PC-3 (cell line): Measurements from ENCODE around the gene TM9SF3. TPM values are rescaled to one million over a fixed set of nuclear protein-coding genes. Genes with fewer than 3 reads are reported as not detected.
"Not testable (repeated sequence)": the region's sequence is repeated elsewhere in the genome, so short reads cannot be mapped to it uniquely, and the experiment has no call there.

Source experiments
- ATAC-seq: fragments of 200-7000 bp; cut with Tn5 transposase; 2 replicates; pipeline ENCODE4 v1.9.1; 2020; ENCODE audit warnings: mild to moderate bottlenecking, moderate library complexity
- BruUV-seq: library from RNA; stranded (reverse); fragments of 400-500 nt; replicated peaks from 2 replicates; lab custom pipeline; 2021; lab: Mats Ljungman, UMichigan
- CTCF ChIA-PET: fragments of 300-600 bp; sonication (Branson Sonifier 250); formaldehyde crosslinking; loops from one replicate; lab custom pipeline; 2022; ENCODE audit warnings: antibody characterized with exemption; lab: Charles Lee
- POLR2A ChIA-PET: fragments of 300-600 bp; sonication (Branson Sonifier 250); formaldehyde crosslinking; loops from one replicate; lab custom pipeline; 2022; ENCODE audit warnings: antibody characterized with exemption; ENCODE audit not compliant: unreplicated experiment; lab: Charles Lee
- DNase-seq: peaks from one replicate; pipeline ENCODE4 v3.0.0-alpha.2; 2015
- H2AFZ ChIP-seq: fragments of 300-600 bp; sonication (generic); 2 replicates; pipeline ENCODE4 v1.6.0; 2016; ENCODE audit warnings: antibody characterized with exemption, low read length
- H3F3A ChIP-seq: fragments of 300-600 bp; sonication (generic); one replicate; pipeline ENCODE4 v1.6.0; 2017; ENCODE audit warnings: antibody characterized with exemption, low read length, control low read depth, mild to moderate bottlenecking; ENCODE audit not compliant: unreplicated experiment
- H3K27ac ChIP-seq: fragments of 300-600 bp; sonication (generic); 2 replicates; pipeline ENCODE4 v1.5.1; 2016; ENCODE audit warnings: mild to moderate bottlenecking, low read length
- H3K27me3 ChIP-seq: fragments of 300-600 bp; sonication (generic); 2 replicates; pipeline ENCODE4 v1.6.1; 2016; ENCODE audit warnings: low read length, mixed read lengths
- H3K36me3 ChIP-seq: fragments of 300-600 bp; sonication (generic); 2 replicates; pipeline ENCODE4 v1.6.1; 2016; ENCODE audit warnings: low read depth, mixed run types, low read length, mixed read lengths
- H3K4me1 ChIP-seq: fragments of 300-600 bp; sonication (generic); 2 replicates; pipeline ENCODE4 v1.5.1; 2016; ENCODE audit warnings: low read length; ENCODE audit not compliant: insufficient read depth
- H3K4me2 ChIP-seq: fragments of 300-600 bp; sonication (generic); 2 replicates; pipeline ENCODE4 v1.6.0; 2016; ENCODE audit warnings: low read length
- H3K4me3 ChIP-seq: fragments of 300-600 bp; sonication (generic); 2 replicates; pipeline ENCODE4 v1.5.1; 2016; ENCODE audit warnings: mild to moderate bottlenecking, low read length, mixed read lengths
- H3K79me2 ChIP-seq: fragments of 300-600 bp; sonication (generic); 2 replicates; pipeline ENCODE4 v1.6.1; 2017; ENCODE audit warnings: low read length, mixed read lengths
- H3K9ac ChIP-seq: fragments of 300-600 bp; sonication (generic); 2 replicates; pipeline ENCODE4 v1.6.0; 2016; ENCODE audit warnings: mild to moderate bottlenecking, low read length
- H3K9me2 ChIP-seq: fragments of 300-600 bp; sonication (generic); replicated peaks from 2 replicates; pipeline ENCODE4 v1.6.1; 2016; ENCODE audit warnings: mixed run types, low read length, mixed read lengths
- H3K9me3 ChIP-seq: fragments of 300-600 bp; sonication (generic); 2 replicates; pipeline ENCODE4 v1.6.1; 2016; ENCODE audit warnings: low read length, mixed read lengths
- H4K20me1 ChIP-seq: fragments of 300-600 bp; sonication (generic); 2 replicates; pipeline ENCODE4 v1.6.1; 2016; ENCODE audit warnings: low read length, mixed read lengths
- CTCF ChIP-seq: fragments of 300-600 bp; sonication (generic); conservative IDR thresholded peaks from 2 replicates; pipeline ENCODE4 v1.5.1; 2017; ENCODE audit warnings: antibody characterized with exemption, low read depth, mild to moderate bottlenecking, low read length
- EZH2 ChIP-seq: fragments of 300-600 bp; sonication (generic); IDR thresholded peaks from one replicate; pipeline ENCODE4 v1.6.1; 2017; ENCODE audit warnings: antibody characterized with exemption, mild to moderate bottlenecking, low read length; ENCODE audit not compliant: unreplicated experiment
- EZH2phosphoT487 ChIP-seq: fragments of 300-600 bp; sonication (generic); IDR thresholded peaks from 2 replicates; pipeline ENCODE4 v1.6.1; 2018; ENCODE audit warnings: mild to moderate bottlenecking, antibody characterized with exemption, low read length, borderline replicate concordance
- intact Hi-C: fragments of 100-400 bp; cut with micrococcal nuclease; formaldehyde crosslinking; loops from 2 replicates; pipeline ENCODE4 v1.9.0; 2023
- total RNA-seq: library from RNA; depleted of rRNA; stranded (reverse); fragments of >200 nt; gene quantifications from 2 replicates; pipeline ENCODE4 v1.2.3, GENCODE V29; 2014

TM9SF3 gene
- total RNA-seq, 1 experiment from 2014 or later: 39.2 TPM

- no peak overlapping the region for H3K27ac ChIP-seq
- H3K79me2 ChIP-seq: peaks cover 94% of the 10 kb centered on the region
- no peaks in the 10 kb centered on the region for H3K9me3 ChIP-seq
- H3K4me1 ChIP-seq: peaks cover 14% of the 10 kb centered on the region
- H2AFZ ChIP-seq: no peak overlapping the region
- no peak overlapping the region for H3K4me3 ChIP-seq
- ATAC-seq (no peak), DNase-seq (no peak)
- H3F3A ChIP-seq: no peaks in the 10 kb centered on the region
- ChIA-PET CTCF (no interaction called here), POLR2A (no interaction called here)
- no peak overlapping the region for H3K9ac ChIP-seq
- no peaks in the 10 kb centered on the region for H3K27me3 ChIP-seq
- H3K4me2 ChIP-seq: peak overlapping the region; percentile 50
- TF ChIP-seq EZH2 (no peak), EZH2phosphoT487 (no peak), CTCF (no peak)
- H3K9me2 ChIP-seq: no peaks in the 10 kb centered on the region
- intact Hi-C loops: no loop called here
- H3K36me3 ChIP-seq: no peaks in the 10 kb centered on the region
- no TSS peak for BruUV-seq
- peaks cover 46% of the 10 kb centered on the region for H4K20me1 ChIP-seq
Observed at GRCh38 chr10:96576277-96576980, 10.4 kb downstream of the TM9SF3 start.

DNA sequence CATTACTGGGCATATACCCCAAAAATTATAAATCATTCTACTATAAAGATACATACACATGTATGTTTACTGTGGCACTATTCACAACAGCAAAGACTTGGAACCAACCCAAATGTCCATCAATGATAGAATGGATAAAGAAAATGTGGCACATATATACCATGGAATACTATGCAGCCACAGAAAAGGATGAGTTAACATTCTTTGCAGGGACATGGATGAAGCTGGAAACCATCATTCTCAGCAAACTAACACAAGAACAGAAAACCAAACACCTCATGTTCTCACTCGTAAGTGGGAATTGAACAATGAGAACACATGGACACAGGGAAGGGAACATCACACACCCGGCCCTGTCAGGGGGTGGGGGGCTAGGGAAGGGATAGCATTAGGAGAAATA, 12.2 kb downstream of the TM9SF3 start:
- ATAC-seq, H3F3A ChIP-seq, POLR2A ChIA-PET, DNase-seq, H3K27me3 ChIP-seq, H3K27ac ChIP-seq, H3K36me3 ChIP-seq, intact Hi-C loops, H3K9me3 ChIP-seq, H3K4me2 ChIP-seq, H3K4me3 ChIP-seq, H2AFZ ChIP-seq, H3K9ac ChIP-seq, CTCF ChIA-PET, H3K9me2 ChIP-seq, BruUV-seq: not testable (repeated sequence)
- Histone ChIP-seq H3K4me1 (peaks cover 14% of the 10 kb centered on the region), H3K79me2 (peaks cover 95% of the 10 kb centered on the region), H4K20me1 (peaks cover 36% of the 10 kb centered on the region)

GRCh38 chr10:96573036-96573435, 13.8 kb downstream of the TM9SF3 start:
- ChIA-PET CTCF (no interaction called here), POLR2A (no interaction called here)
- DNase-seq (no peak), ATAC-seq (no peak)
- peaks cover 30% of the 10 kb centered on the region for H4K20me1 ChIP-seq
- no peaks in the 10 kb centered on the region for H3K27me3 ChIP-seq
- no peak overlapping the region for H3K4me3 ChIP-seq
- H3K9me2 ChIP-seq: no peaks in the 10 kb centered on the region
- H3K4me1 ChIP-seq: peaks cover 14% of the 10 kb centered on the region
- BruUV-seq: no TSS peak
- no peak overlapping the region for H2AFZ ChIP-seq
- H3K27ac ChIP-seq: no peak overlapping the region
- intact Hi-C loops: no loop called here
- H3K4me2 ChIP-seq: no peak overlapping the region
- TF ChIP-seq CTCF (no peak), EZH2phosphoT487 (no peak), EZH2 (no peak)
- no peak overlapping the region for H3K9ac ChIP-seq
- peaks cover 95% of the 10 kb centered on the region for H3K79me2 ChIP-seq
- H3K9me3 ChIP-seq: no peaks in the 10 kb centered on the region
- H3K36me3 ChIP-seq: no peaks in the 10 kb centered on the region
- H3F3A ChIP-seq: no peaks in the 10 kb centered on the region
